GM21447 (cell line): ENCODE measurements around the gene SLC2A1.

Experiments
- ATAC-seq: cut with Tn5 transposase; IDR thresholded peaks from one replicate; pipeline ENCODE4 v1.9.1; 2021; ENCODE audit not compliant: unreplicated experiment

Gene SLC2A1

DNA sequence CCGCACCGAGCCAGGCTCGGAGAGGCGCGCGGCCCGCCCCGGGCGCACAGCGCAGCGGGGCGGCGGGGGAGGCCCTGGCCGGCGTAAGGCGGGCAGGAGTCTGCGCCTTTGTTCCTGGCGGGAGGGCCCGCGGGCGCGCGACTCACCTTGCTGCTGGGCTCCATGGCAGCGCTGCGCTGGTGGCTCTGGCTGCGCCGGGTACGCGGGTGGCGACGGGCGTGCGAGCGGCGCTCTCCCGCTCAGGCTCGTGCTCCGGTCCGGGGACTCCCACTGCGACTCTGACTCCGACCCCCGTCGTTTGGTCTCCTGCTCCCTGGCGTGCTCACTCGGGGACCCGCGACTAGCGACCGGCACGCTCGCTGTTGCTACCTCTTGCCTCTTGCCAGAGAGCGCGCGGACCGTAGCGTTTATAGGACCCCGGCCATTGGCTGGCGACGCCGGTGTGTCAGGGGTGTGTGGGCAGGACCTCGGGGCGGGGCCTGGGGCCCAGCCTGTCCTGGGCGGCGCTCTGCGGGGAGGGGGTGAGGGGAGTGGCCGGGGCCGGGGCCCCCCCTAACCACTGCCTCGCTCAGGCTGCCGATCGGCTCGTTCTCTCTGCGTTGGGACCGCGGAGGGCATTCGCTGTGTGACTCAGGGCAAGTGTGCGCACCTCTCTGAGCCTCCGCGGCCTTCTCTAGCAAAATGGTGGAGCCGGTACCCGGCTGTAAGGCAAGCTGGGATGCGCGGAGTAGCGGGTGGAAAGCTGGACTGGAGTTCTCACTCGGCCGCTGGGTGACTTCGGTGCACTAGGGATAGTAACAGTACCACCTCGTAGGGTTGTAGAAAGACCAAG lies at the start of gene SLC2A1:
Gene SLC2A1, minus strand, starts transcription at position 381 of the 832 bp plus-strand sequence. Its CDS starts 217 bp downstream, at position 164.
- peak; percentile 75 for ATAC-seq

GRCh38 chr1:43007377-43008114 lies 48.9 kb upstream of the SLC2A1 start:
- no peak for ATAC-seq

- no peak for ATAC-seq
Measured at GRCh38 chr1:43005460-43006361, 47.0 kb upstream of the SLC2A1 start.

DNA sequence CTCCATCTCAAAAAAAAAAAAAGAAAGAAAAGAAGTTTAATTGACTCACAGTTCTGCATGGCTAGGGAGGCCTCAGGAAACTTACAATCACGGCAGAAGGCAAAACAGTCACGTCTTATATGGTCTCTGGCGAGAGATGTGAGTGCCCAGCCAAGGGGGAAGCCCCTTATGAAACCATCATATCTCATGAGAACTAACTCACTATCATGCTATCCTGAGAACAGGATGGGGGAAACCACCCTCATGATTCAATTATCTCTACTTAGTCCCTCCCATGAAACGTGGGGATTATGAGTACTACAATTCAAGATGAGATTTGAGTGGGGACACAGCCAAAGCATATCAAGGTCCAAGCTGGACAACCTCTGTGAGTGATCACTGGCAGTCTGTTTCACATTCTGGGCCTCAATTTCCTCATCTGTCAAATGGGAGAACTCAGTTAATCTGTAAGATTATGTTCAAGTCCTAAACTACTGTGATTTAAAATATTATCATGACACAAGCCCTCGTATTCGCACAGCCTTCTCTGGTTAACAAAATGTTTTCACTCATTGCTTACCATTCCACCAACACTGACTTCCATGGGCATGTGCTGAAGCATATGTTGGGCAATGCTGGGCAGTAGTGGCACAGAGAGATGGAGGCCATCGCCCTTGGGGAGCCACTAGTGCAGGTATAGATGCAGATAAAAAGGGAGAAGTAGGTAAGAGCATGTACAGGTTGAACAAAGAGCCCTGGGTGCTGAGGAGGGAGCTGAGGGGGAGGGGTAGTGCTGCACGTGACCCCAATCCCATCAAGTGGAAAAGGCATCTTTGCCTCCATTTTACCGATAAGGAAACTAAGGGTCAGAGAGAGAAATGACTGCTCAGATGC lies 46.2 kb upstream of the SLC2A1 start:
- ATAC-seq: no peak

GRCh38 chr1:43002766-43003165 lies 44.1 kb upstream of the SLC2A1 start:
- no peak for ATAC-seq

GRCh38 chr1:43002116-43002515 lies 43.4 kb upstream of the SLC2A1 start:
- no peak for ATAC-seq

GRCh38 chr1:43001434-43001833 lies 42.8 kb upstream of the SLC2A1 start:
- ATAC-seq: no peak

DNA sequence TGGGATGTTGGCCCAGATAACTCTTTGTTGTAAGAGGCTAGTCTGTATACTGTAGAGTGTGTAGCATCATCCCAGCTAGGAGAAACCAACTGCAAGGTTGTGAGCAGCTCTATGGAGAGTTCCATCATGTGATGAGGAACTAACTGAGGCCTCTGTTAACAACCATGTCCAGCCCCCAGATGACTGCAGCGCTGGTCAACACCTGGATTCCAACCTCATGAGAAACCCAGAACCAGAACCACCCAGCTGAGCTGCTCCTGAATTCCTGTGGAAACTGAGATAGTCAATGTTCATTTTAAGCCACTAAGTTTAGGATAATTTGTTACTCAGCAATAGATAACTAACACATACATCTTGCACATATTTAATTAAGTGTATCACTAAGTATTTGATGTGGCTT lies 41.6 kb upstream of the SLC2A1 start:
- no peak for ATAC-seq

- no peak for ATAC-seq
Measured at GRCh38 chr1:42999308-42999707, 40.6 kb upstream of the SLC2A1 start.

GRCh38 chr1:42998386-42998785 lies 39.7 kb upstream of the SLC2A1 start:
- ATAC-seq: no peak

- no peak for ATAC-seq
Measured at GRCh38 chr1:42996384-42996970, 37.8 kb upstream of the SLC2A1 start.

DNA sequence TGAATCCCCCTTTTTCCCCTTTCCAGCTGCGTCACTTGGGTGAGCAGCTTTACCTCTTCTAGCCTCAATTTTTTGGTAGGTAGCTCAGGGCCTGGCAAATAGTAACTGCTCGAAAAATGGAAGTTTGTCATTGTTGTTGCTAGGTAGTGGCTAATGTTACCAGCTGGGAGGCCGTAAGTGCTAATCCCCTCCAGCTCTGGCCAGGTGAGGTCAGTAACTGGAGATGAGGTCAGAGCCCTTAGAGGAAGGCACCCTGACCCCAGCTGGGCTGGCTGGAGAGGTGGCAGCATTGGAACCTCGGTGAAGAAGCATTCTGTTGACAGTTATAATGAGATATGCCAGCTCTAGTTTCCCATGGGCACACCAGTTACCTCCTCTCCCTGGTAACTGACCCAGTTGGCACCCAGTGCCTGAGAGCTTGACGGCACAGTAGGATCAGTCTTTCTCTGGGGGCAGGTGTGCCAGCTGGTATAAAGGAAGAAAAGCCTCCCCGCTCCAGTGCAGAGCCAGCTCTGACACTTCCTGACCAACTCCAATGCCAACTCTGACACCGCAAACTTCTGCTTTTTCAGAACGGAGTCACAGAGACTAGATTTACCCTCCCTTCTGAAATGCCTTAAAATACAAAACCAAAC lies 35.0 kb upstream of the SLC2A1 start:
- no peak for ATAC-seq

GRCh38 chr1:42992054-42992571 lies 33.4 kb upstream of the SLC2A1 start:
- no peak for ATAC-seq

DNA sequence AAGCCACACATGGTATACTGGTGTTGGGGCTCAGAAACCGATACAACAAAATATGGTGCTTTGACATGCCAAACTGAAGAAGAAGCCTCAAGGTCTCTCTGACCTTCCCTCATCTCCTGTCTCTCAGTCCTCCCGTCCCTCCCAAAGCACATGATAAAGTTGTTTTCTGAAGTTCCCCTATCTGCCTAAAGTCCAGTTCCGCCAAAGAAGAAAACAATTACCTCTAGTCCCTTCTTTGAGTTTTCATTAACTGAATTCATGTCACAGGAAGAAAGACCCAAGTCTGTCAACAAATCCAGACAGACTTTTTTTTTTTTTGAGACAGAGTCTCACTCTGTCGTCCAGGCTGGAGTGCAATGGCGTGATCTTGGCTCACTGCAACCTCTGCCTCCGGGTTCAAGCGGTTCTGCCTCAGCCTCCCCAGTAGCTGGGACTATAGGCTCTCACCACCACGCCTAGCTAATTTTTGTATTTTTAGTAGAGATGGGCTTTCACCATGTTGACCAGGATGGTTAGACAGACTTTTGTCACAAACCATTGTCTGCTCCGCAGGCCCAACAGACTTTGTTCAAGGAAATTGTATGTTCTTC lies 32.2 kb upstream of the SLC2A1 start:
- ATAC-seq: no peak

GRCh38 chr1:42983693-42984092 lies 25.0 kb upstream of the SLC2A1 start:
- no peak for ATAC-seq

- no peak for ATAC-seq
Measured at GRCh38 chr1:42983253-42983652, 24.6 kb upstream of the SLC2A1 start.

GRCh38 chr1:42982641-42983040 lies 24.0 kb upstream of the SLC2A1 start:
- ATAC-seq: no peak

DNA sequence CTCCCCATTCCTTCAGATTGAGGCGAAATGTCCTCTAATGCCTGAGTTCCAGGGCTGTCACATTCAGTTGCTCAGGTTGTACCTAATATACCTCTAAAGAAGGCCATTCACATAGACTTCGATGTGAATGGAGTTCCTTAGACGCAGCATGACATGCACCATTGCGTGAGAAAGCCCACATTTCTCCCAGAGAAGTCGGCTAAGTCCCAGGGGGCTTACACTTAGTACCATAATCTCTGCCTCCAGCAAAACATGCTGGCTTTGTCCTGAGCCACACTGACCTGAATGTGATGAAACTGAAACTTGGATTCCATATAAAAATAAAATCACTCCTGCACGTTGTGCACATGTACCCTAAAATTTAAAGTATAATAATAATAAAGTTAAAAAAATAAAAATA lies 23.2 kb upstream of the SLC2A1 start:
- ATAC-seq: no peak
